HG03439 (cell line): Measurements from ENCODE around the gene ROPN1B.
"Not testable (repeated sequence)": the region's sequence is repeated elsewhere in the genome, so short reads cannot be mapped to it uniquely, and the experiment has no call there.

ENCODE experiments used
- ATAC-seq: cut with Tn5 transposase; IDR thresholded peaks from one replicate; pipeline ENCODE4 v1.9.1; 2021; ENCODE audit warnings: mild to moderate bottlenecking, moderate library complexity; ENCODE audit not compliant: unreplicated experiment

ROPN1B gene

GRCh38 chr3:125968701-125969592 lies at the start of gene ROPN1B:
Gene ROPN1B, plus strand, starts transcription at chr3:125969178. Its CDS starts 2,877 bp downstream, at chr3:125972055.
- not testable (repeated sequence) for ATAC-seq

GRCh38 chr3:125920191-125920590 lies 48.8 kb upstream of the ROPN1B start:
- ATAC-seq: not testable (repeated sequence)

GRCh38 chr3:125920751-125921279 lies 48.2 kb upstream of the ROPN1B start:
- not testable (repeated sequence) for ATAC-seq

- not testable (repeated sequence) for ATAC-seq
Measured at GRCh38 chr3:125921712-125922111, 47.3 kb upstream of the ROPN1B start.

GRCh38 chr3:125923324-125924115 lies 45.5 kb upstream of the ROPN1B start:
- not testable (repeated sequence) for ATAC-seq

GRCh38 chr3:125924276-125924675 lies 44.7 kb upstream of the ROPN1B start:
- not testable (repeated sequence) for ATAC-seq

- not testable (repeated sequence) for ATAC-seq
Measured at GRCh38 chr3:125925727-125926126, 43.3 kb upstream of the ROPN1B start.

GRCh38 chr3:125928771-125929545 lies 40.0 kb upstream of the ROPN1B start:
- ATAC-seq: not testable (repeated sequence)

GRCh38 chr3:125929765-125930164 lies 39.2 kb upstream of the ROPN1B start:
- not testable (repeated sequence) for ATAC-seq

- not testable (repeated sequence) for ATAC-seq
Measured at GRCh38 chr3:125931355-125931880, 37.6 kb upstream of the ROPN1B start.

- not testable (repeated sequence) for ATAC-seq
Measured at GRCh38 chr3:125933397-125934173, 35.4 kb upstream of the ROPN1B start.

- not testable (repeated sequence) for ATAC-seq
Measured at GRCh38 chr3:125935252-125935874, 33.6 kb upstream of the ROPN1B start.

- not testable (repeated sequence) for ATAC-seq
Measured at GRCh38 chr3:125936210-125936815, 32.7 kb upstream of the ROPN1B start.

GRCh38 chr3:125936891-125937290 lies 32.1 kb upstream of the ROPN1B start:
- not testable (repeated sequence) for ATAC-seq

- not testable (repeated sequence) for ATAC-seq
Measured at GRCh38 chr3:125947806-125948205, 21.2 kb upstream of the ROPN1B start.

- ATAC-seq: not testable (repeated sequence)
Measured at GRCh38 chr3:125948901-125949300, 20.1 kb upstream of the ROPN1B start.

- ATAC-seq: not testable (repeated sequence)
Measured at GRCh38 chr3:125951176-125951575, 17.8 kb upstream of the ROPN1B start.

GRCh38 chr3:125957020-125957419 lies 12.0 kb upstream of the ROPN1B start:
- ATAC-seq: not testable (repeated sequence)
